H1 (cell line): ENCODE data around the gene FCN3. TPM values are rescaled to one million over a fixed set of nuclear protein-coding genes. Genes with fewer than 3 reads are reported as not detected.

Experiments used
- CTCF ChIA-PET: fragments of 300-600 bp; sonication (Branson Sonifier 250); formaldehyde crosslinking; loops from one replicate; lab custom pipeline; 2021; ENCODE audit not compliant: partially characterized antibody; lab: Charles Lee
- POLR2A ChIA-PET: fragments of 300-600 bp; sonication (Branson Sonifier 250); formaldehyde crosslinking; loops from one replicate; lab custom pipeline; 2021; ENCODE audit warnings: inconsistent platforms; ENCODE audit not compliant: partially characterized antibody; lab: Charles Lee
- DNase-seq, 2 experiments: peaks; one replicate each; pipeline versions ENCODE4 v3.0.0 to v3.0.0-alpha.2; 2010 to 2022; ENCODE audit warnings: low spot score in 2 of 2, low read depth in 1 of 2, mixed read lengths in 1 of 2
- FAIRE-seq: peaks from 2 replicates; lab custom pipeline; 2011; peaks lifted over from hg19 to GRCh38; lab: Jason Lieb, UNC
- H2AFZ ChIP-seq: 2 replicates; pipeline ENCODE4 v1.8.1; 2012; ENCODE audit warnings: low read length, inconsistent platforms
- H2AK5ac ChIP-seq: 2 replicates; pipeline ENCODE4 v1.6.1; 2013; ENCODE audit warnings: low read depth, low read length
- H2BK120ac ChIP-seq: replicated peaks from 2 replicates; pipeline ENCODE3; 2013; ENCODE audit warnings: low read depth, low read length, inconsistent platforms
- H2BK12ac ChIP-seq: 2 replicates; pipeline ENCODE4 v1.6.1; 2013; ENCODE audit warnings: low read depth, low read length
- H2BK15ac ChIP-seq: 2 replicates; pipeline ENCODE4 v1.6.1; 2013; ENCODE audit warnings: low read length
- H2BK20ac ChIP-seq: 2 replicates; pipeline ENCODE4 v1.6.1; 2013; ENCODE audit warnings: low read length
- H2BK5ac ChIP-seq: 2 replicates; pipeline ENCODE4 v1.6.1; 2013; ENCODE audit warnings: low read depth, low read length
- H3K14ac ChIP-seq: 2 replicates; pipeline ENCODE4 v1.6.1; 2013; ENCODE audit warnings: inconsistent platforms; ENCODE audit not compliant: insufficient read length
- H3K18ac ChIP-seq: 2 replicates; pipeline ENCODE4 v1.6.1; 2013; ENCODE audit warnings: low read length; ENCODE audit errors: extremely low read depth
- H3K23ac ChIP-seq: 2 replicates; pipeline ENCODE4 v1.6.1; 2013; ENCODE audit warnings: inconsistent platforms; ENCODE audit not compliant: insufficient read length
- H3K23me2 ChIP-seq: 2 replicates; pipeline ENCODE4 v1.6.1; 2013; ENCODE audit warnings: low read depth, low read length
- H3K27ac ChIP-seq: 2 replicates; pipeline ENCODE4 v1.6.1; 2011; ENCODE audit warnings: low read depth, low read length, inconsistent platforms
- H3K27me3 ChIP-seq, 4 experiments: replicated peaks in 1 of 4; 1 replicate in 1 of 4; 2 replicates in 3 of 4; pipeline versions ENCODE4 v1.6.1 to v1.8.1; 2011 to 2013; ENCODE audit warnings: low read length in 3 of 4, mild to moderate bottlenecking in 3 of 4, inconsistent platforms in 2 of 4, mixed read lengths in 2 of 4, moderate library complexity in 1 of 4; ENCODE audit not compliant: control insufficient read depth in 3 of 4, insufficient read depth in 3 of 4; ENCODE audit errors: extremely low read depth in 1 of 4
- H3K36me3 ChIP-seq, 4 experiments: 2 replicates each; pipeline versions ENCODE4 v1.6.1 to v1.8.1; 2011 to 2013; ENCODE audit warnings: mild to moderate bottlenecking in 4 of 4, low read length in 3 of 4, moderate library complexity in 2 of 4, control low read depth in 1 of 4, inconsistent platforms in 1 of 4; ENCODE audit not compliant: insufficient read depth in 4 of 4, control insufficient read depth in 2 of 4
- H3K4ac ChIP-seq: replicated peaks from 2 replicates; pipeline ENCODE3; 2013; ENCODE audit warnings: low read length, low read depth, mixed read lengths, inconsistent platforms; ENCODE audit not compliant: insufficient read length
- H3K4me1 ChIP-seq, 4 experiments: replicated peaks in 1 of 4; 1 replicate in 1 of 4; 2 replicates in 3 of 4; pipeline versions ENCODE4 v1.6.1 to v1.8.1; 2011 to 2013; ENCODE audit warnings: low read length in 3 of 4, inconsistent platforms in 2 of 4, mixed read lengths in 1 of 4; ENCODE audit not compliant: insufficient read depth in 4 of 4, control insufficient read depth in 3 of 4
- H3K4me2 ChIP-seq, 2 experiments: 2 replicates each; pipeline versions ENCODE4 v1.6.1 to v1.8.1; 2011 to 2013; ENCODE audit warnings: low read depth in 2 of 2, low read length in 2 of 2, control low read depth in 1 of 2, inconsistent platforms in 1 of 2, mild to moderate bottlenecking in 1 of 2; ENCODE audit not compliant: insufficient read depth in 1 of 2
- H3K4me3 ChIP-seq, 4 experiments: fragments of 200-600, 300-600 bp in 1 of 4; sonication (generic), shearing (Covaris generic), sonication (Bioruptor Twin) in 1 of 4; 2 replicates each; pipeline versions ENCODE4 v1.5.1 to v1.8.1; 2011 to 2016; ENCODE audit warnings: low read length in 4 of 4, low read depth in 3 of 4, control low read depth in 2 of 4, inconsistent platforms in 2 of 4, mild to moderate bottlenecking in 2 of 4, mixed read lengths in 1 of 4, moderate library complexity in 1 of 4; ENCODE audit not compliant: insufficient read depth in 2 of 4; ENCODE audit errors: extremely low read depth in 1 of 4
- H3K56ac ChIP-seq: replicated peaks from 2 replicates; pipeline ENCODE3; 2013; ENCODE audit warnings: low read depth, mild to moderate bottlenecking, mixed read lengths, low read length, inconsistent platforms; ENCODE audit not compliant: insufficient read length
- H3K79me1 ChIP-seq: 2 replicates; pipeline ENCODE4 v1.6.1; 2013; ENCODE audit warnings: low read depth, low read length, control low read depth
- H3K79me2 ChIP-seq, 2 experiments: 2 replicates each; pipeline versions ENCODE4 v1.6.1 to v1.8.1; 2012 to 2013; ENCODE audit warnings: low read length in 2 of 2, mild to moderate bottlenecking in 2 of 2, inconsistent platforms in 1 of 2; ENCODE audit not compliant: insufficient read depth in 2 of 2, control insufficient read depth in 1 of 2
- H3K9ac ChIP-seq, 4 experiments: replicated peaks in 1 of 4; 1 replicate in 1 of 4; 2 replicates in 3 of 4; pipeline versions ENCODE4 v1.6.1 to v1.8.1; 2011 to 2013; ENCODE audit warnings: low read depth in 3 of 4, low read length in 3 of 4, control low read depth in 2 of 4, mild to moderate bottlenecking in 2 of 4, moderate library complexity in 2 of 4, inconsistent platforms in 1 of 4; ENCODE audit errors: extremely low read depth in 1 of 4
- H3K9me3 ChIP-seq, 2 experiments: 2 replicates each; pipeline versions ENCODE4 v1.6.1 to v1.8.1; 2012 to 2013; ENCODE audit warnings: mild to moderate bottlenecking in 2 of 2, moderate library complexity in 2 of 2, control low read depth in 1 of 2, inconsistent platforms in 1 of 2, low read depth in 1 of 2, low read length in 1 of 2, mixed read lengths in 1 of 2; ENCODE audit not compliant: insufficient read depth in 2 of 2
- H4K20me1 ChIP-seq, 2 experiments: replicated peaks in 1 of 2; 2 replicates each; pipeline versions ENCODE3 to v1.8.1; 2011 to 2013; ENCODE audit warnings: inconsistent platforms in 2 of 2, low read length in 2 of 2, mild to moderate bottlenecking in 1 of 2; ENCODE audit not compliant: insufficient read depth in 2 of 2, control insufficient read depth in 1 of 2
- H4K5ac ChIP-seq: 2 replicates; pipeline ENCODE4 v1.6.1; 2013; ENCODE audit warnings: low read length, low read depth, mixed read lengths, inconsistent platforms; ENCODE audit not compliant: insufficient read length
- H4K8ac ChIP-seq: 2 replicates; pipeline ENCODE4 v1.8.0; 2013; ENCODE audit warnings: mild to moderate bottlenecking, moderate library complexity, low read length, inconsistent platforms; ENCODE audit not compliant: insufficient read depth; ENCODE audit errors: extremely low read depth
- H4K91ac ChIP-seq: replicated peaks from 2 replicates; pipeline ENCODE3; 2013; ENCODE audit warnings: low read length, mixed read lengths, inconsistent platforms; ENCODE audit not compliant: insufficient read length
- BACH1 ChIP-seq: IDR thresholded peaks from 2 replicates; pipeline ENCODE4 v1.6.1; 2012; ENCODE audit warnings: low read length, improper control_type of control experiment
- BRCA1 ChIP-seq: IDR thresholded peaks from 2 replicates; pipeline ENCODE4 v1.6.1; 2012; ENCODE audit warnings: low read depth, low read length, improper control_type of control experiment
- CBX8 ChIP-seq: fragments of 300-800, 300-1000 bp; sonication (generic); IDR thresholded peaks from 2 replicates; pipeline ENCODE4 v1.7.1; 2016; ENCODE audit warnings: low read depth, low read length, borderline replicate concordance
- CREB1 ChIP-seq: IDR thresholded peaks from 2 replicates; pipeline ENCODE4 v1.6.1; 2012; ENCODE audit warnings: inconsistent platforms
- CTBP2 ChIP-seq: IDR thresholded peaks from 2 replicates; pipeline ENCODE4 v1.7.0; 2011; ENCODE audit warnings: borderline replicate concordance, mild to moderate bottlenecking, moderate library complexity, mixed read lengths, low read length; ENCODE audit not compliant: insufficient read depth, insufficient read length
- EGR1 ChIP-seq: IDR thresholded peaks from 2 replicates; pipeline ENCODE4 v1.6.1; 2011; ENCODE audit warnings: low read depth, low read length, borderline replicate concordance
- EP300 ChIP-seq, 2 experiments: IDR thresholded peaks; 1 replicate in 1 of 2; 2 replicates in 1 of 2; pipeline ENCODE4 v1.6.1; 2011 to 2012; ENCODE audit warnings: low read depth in 2 of 2, low read length in 2 of 2, mild to moderate bottlenecking in 2 of 2, borderline replicate concordance in 1 of 2, inconsistent platforms in 1 of 2, moderate library complexity in 1 of 2
- EZH2 ChIP-seq: fragments of 200-600 bp; sonication (generic); IDR thresholded peaks from 2 replicates; pipeline ENCODE4 v1.7.1; 2012; ENCODE audit warnings: low read depth, mild to moderate bottlenecking, moderate library complexity, low read length, inconsistent platforms; ENCODE audit not compliant: severe bottlenecking
- JUND ChIP-seq: IDR thresholded peaks from 2 replicates; pipeline ENCODE4 v1.6.1; 2011; ENCODE audit warnings: mild to moderate bottlenecking, improper control_type of control experiment, low read length
- NRF1 ChIP-seq: IDR thresholded peaks from 2 replicates; pipeline ENCODE4 v1.6.1; 2011; ENCODE audit warnings: mild to moderate bottlenecking, low read depth, low read length, improper control_type of control experiment
- SAP30 ChIP-seq: fragments of 300-600 bp; sonication (generic); IDR thresholded peaks from 2 replicates; pipeline ENCODE4 v1.7.1; 2012; ENCODE audit warnings: low read length, moderate library complexity, mild to moderate bottlenecking, inconsistent platforms; ENCODE audit not compliant: insufficient read depth, insufficient replicate concordance
- TAF7 ChIP-seq: optimal IDR thresholded peaks from 2 replicates; pipeline ENCODE3; 2011; ENCODE audit warnings: low read depth, mild to moderate bottlenecking, inconsistent platforms, low read length, moderate library complexity, borderline replicate concordance
- TEAD4 ChIP-seq: IDR thresholded peaks from 2 replicates; pipeline ENCODE4 v1.6.1; 2012; ENCODE audit warnings: low read depth, low read length, inconsistent platforms, mixed read lengths
- WGBS, 2 experiments: shearing (Covaris generic) in 1 of 2; methylation state at CpG; one replicate each; pipeline versions ENCODE4 v1.1.6 to v1.1.7; 2013 to 2015; ENCODE audit warnings: low lambda C conversion rate in 2 of 2, mixed read lengths in 2 of 2, inconsistent platforms in 1 of 2, low coverage in 1 of 2, missing lambda C conversion rate in 1 of 2; ENCODE audit not compliant: insufficient replicate concordance in 2 of 2, insufficient coverage in 1 of 2, insufficient read length in 1 of 2; ENCODE audit errors: extremely low coverage in 1 of 2, missing lambda C conversion rate in 1 of 2; 5-methylcytosine and 5-hydroxymethylcytosine counted together
- polyA plus RNA-seq, 7 experiments: library from polyadenylated mRNA; depleted of rRNA in 3 of 7; stranded (reverse) in 5 of 7; unstranded in 2 of 7; fragments of >200 nt in 5 of 7; fragments of 200-250 nt in 2 of 7; gene quantifications; 1 replicate in 5 of 7; 2 replicates in 1 of 7; 4 replicates in 1 of 7; pipeline versions ENCODE4 v1.2.1 to v1.2.3, GENCODE V29; 2011 to 2013; ENCODE audit warnings: missing spikeins in 2 of 7, mixed read lengths in 2 of 7
- total RNA-seq: library from RNA; stranded (reverse); fragmentation: NEBNext Ultra II Directional; extraction: Animal tissue kit (Norgen Biotek cat#: 25700); gene quantifications from 2 replicates; pipeline ENCODE4 v1.2.1, GENCODE V29; 2021
- TF ChIP-seq, protein P1 (sequence below): IDR thresholded peaks from 2 replicates; pipeline ENCODE4 v1.6.1; 2011; ENCODE audit warnings: low read depth, mild to moderate bottlenecking, low read length; ENCODE audit not compliant: insufficient read depth

Gene FCN3
- total and polyA plus RNA-seq, 2 of the 8 experiments (the other 6 are each of a cell fraction or from before 2014, with no cell fraction given): 0.30 to 0.57 TPM

DNA sequence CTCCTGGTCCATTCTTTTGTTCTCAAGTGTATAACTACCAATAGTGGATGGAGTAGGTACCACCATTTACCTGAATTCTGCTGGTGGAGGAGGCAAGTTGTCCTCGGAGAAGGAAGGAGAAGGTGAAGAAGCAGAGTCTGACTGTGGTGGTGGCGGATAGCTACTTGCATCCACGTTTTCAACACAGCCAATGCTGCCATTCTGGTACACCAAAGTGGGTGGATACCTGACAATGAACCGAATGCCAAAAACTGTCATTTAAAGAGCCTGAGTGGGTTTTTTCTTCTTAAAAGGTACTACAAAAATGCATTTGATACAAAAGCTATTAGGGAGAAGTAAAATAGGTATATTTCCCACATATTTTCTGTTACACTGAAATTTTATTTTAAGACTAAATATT, 37.9 kb upstream of the FCN3 start:
- Histone ChIP-seq H3K4me3 (no peak overlapping the region), H2BK12ac (no peak overlapping the region), H3K36me3 (peaks cover 27 to 76% (median 56%) of the 10 kb centered on the region in 4 experiments), H4K20me1 (peaks cover 0 to 2% of the 10 kb centered on the region in 2 experiments), H2BK15ac (no peak overlapping the region), H3K79me1 (no peaks in the 10 kb centered on the region; the same call in 1 of the 2 replicates), H4K8ac (no peak overlapping the region), H3K27me3 (no peaks in the 10 kb centered on the region), H3K23me2 (no peaks in the 10 kb centered on the region), H3K4me1 (no peaks in the 10 kb centered on the region), H3K18ac (no peak overlapping the region), H2AK5ac (no peak overlapping the region), H3K4ac (no peak overlapping the region), H3K23ac (no peak overlapping the region), H3K14ac (no peak overlapping the region), H2BK120ac (no peak overlapping the region), H3K56ac (no peak overlapping the region), H2BK5ac (no peak overlapping the region), H3K79me2 (no peaks in the 10 kb centered on the region; a peak in 1 of 4 replicates), H4K5ac (no peak overlapping the region), H2BK20ac (no peak overlapping the region), H3K9ac (no peak overlapping the region), H4K91ac (no peak overlapping the region), H3K27ac (no peak overlapping the region), H2AFZ (no peak overlapping the region), H3K4me2 (no peak overlapping the region), H3K9me3 (no peaks in the 10 kb centered on the region)
- DNase-seq (no peak), FAIRE-seq (no peak)
- CTCF ChIA-PET: interaction anchor here (0.9 to 37.8 kb wide), 10 partner anchors 9 to 251 kb away, joined by 3 to 863 read pairs (median 8); partner anchors contain the start of gene AHDC1
- 94% methylated on average over 4 of the region's 4 CpGs; no CpG with 5 or more reads in 1 of the 2 experiments for WGBS, 2 experiments
- POLR2A ChIA-PET: no interaction called here
- TF ChIP-seq CTBP2 (no peak), SAP30 (no peak), EGR1 (no peak), JUND (no peak), TAF7 (no peak), CREB1 (no peak), EP300 (IDR thresholded peaks at IDR 0.05; ENCODE audit: borderline replicate concordance in 1 of 2, low read depth in 2 of 2, low read length in 2 of 2) (no peak), NRF1 (no peak), BRCA1 (no peak), BACH1 (no peak), CBX8 (no peak), EZH2 (no peak), TEAD4 (no peak)
- TF ChIP-seq, protein P1, sequence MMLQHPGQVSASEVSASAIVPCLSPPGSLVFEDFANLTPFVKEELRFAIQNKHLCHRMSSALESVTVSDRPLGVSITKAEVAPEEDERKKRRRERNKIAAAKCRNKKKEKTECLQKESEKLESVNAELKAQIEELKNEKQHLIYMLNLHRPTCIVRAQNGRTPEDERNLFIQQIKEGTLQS: no peak
